Activated naive CD4-positive, alpha-beta T cell treated with anti-CD3 and anti-CD28 coated beads, Interleukin-2, amount 50 U/mL, for 24 hours (primary cell): Measurements from ENCODE around the gene PLBD2.

Experiments
- H3K27ac Mint-ChIP-seq: one replicate; pipeline ENCODE4 v1.8.0; 2021; ENCODE audit warnings: mild to moderate bottlenecking, mixed read lengths
- H3K27me3 Mint-ChIP-seq: one replicate; pipeline ENCODE4 v1.8.0; 2021; ENCODE audit warnings: mixed read lengths
- H3K36me3 Mint-ChIP-seq: one replicate; pipeline ENCODE4 v1.8.0; 2021; ENCODE audit warnings: mixed read lengths
- H3K4me1 Mint-ChIP-seq: one replicate; pipeline ENCODE4 v1.8.0; 2021; ENCODE audit warnings: mixed read lengths
- H3K4me3 Mint-ChIP-seq: one replicate; pipeline ENCODE4 v1.8.0; 2021; ENCODE audit warnings: mild to moderate bottlenecking, mixed read lengths
- H3K9me3 Mint-ChIP-seq: one replicate; pipeline ENCODE4 v1.8.0; 2021; ENCODE audit warnings: mixed read lengths

Gene PLBD2

GRCh38 chr12:113409462-113410124, 51.2 kb downstream of the PLBD2 start:
- no peaks in the 10 kb centered on the region for H3K36me3 Mint-ChIP-seq
- no peak overlapping the region for H3K27ac Mint-ChIP-seq
- no peaks in the 10 kb centered on the region for H3K4me1 Mint-ChIP-seq
- H3K4me3 Mint-ChIP-seq, result no peak overlapping the region
- H3K27me3 Mint-ChIP-seq, result no peaks in the 10 kb centered on the region
- H3K9me3 Mint-ChIP-seq, result no peaks in the 10 kb centered on the region

DNA sequence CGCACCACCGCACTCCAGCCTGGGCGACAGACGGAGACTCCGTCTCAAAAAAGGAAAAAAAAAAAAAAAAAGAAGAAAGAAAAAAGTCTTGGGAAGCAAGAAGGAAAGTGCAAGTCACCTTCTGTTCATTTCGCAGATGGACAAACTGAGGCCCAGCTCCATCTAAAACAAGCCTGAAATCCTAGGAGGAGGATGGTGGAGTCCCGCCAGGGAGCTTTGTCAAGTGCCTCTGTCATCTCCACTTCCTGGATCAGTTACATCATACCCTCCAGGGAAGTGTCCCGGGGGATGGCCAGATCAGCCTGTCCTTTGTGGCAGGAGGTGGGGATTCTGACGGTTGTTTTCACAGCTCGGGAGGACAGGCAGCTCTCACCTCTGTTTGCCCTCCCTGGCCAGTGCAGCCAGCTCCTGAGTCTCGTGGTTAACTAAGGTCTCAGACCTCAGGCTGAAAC, 55.1 kb downstream of the PLBD2 start:
- H3K27me3 Mint-ChIP-seq, result peaks cover 2% of the 10 kb centered on the region
- H3K4me1 Mint-ChIP-seq, result no peaks in the 10 kb centered on the region
- no peaks in the 10 kb centered on the region for H3K9me3 Mint-ChIP-seq
- H3K4me3 Mint-ChIP-seq, result no peak overlapping the region
- no peaks in the 10 kb centered on the region for H3K36me3 Mint-ChIP-seq
- H3K27ac Mint-ChIP-seq, result no peak overlapping the region

DNA sequence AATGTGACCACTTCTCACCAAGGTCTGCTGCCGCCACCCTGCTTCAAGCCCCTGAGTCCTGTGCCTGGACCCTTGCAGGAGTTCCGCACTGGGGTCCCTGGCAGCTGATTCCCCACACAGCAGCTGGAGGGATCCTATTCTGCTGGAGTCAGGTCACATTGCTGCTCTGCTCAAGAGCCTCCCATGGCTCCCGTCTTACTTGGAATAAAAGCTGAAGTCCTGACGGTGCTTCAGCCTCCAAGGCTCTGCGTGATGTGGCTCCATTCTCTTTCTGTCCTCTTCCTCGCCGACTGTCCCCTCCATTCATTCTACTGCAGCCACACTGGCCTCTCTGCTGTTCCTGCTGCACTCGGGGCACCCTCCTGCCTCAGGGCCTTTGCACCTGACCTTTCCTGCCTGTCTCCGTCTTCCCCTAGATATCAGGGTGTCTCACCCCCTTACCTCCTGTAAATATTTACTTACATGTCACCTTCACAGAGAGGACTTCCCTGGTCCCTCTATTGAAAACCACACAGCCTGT, 56.2 kb downstream of the PLBD2 start:
- Mint-ChIP-seq H3K9me3 (no peaks in the 10 kb centered on the region), H3K4me1 (no peaks in the 10 kb centered on the region), H3K36me3 (no peaks in the 10 kb centered on the region), H3K27ac (no peak overlapping the region), H3K4me3 (no peak overlapping the region), H3K27me3 (peaks cover 2% of the 10 kb centered on the region)

GRCh38 chr12:113416091-113416754, 57.8 kb downstream of the PLBD2 start:
- H3K36me3 Mint-ChIP-seq, result no peaks in the 10 kb centered on the region
- no peaks in the 10 kb centered on the region for H3K4me1 Mint-ChIP-seq
- no peak overlapping the region for H3K27ac Mint-ChIP-seq
- H3K9me3 Mint-ChIP-seq, result no peaks in the 10 kb centered on the region
- H3K4me3 Mint-ChIP-seq, result no peak overlapping the region
- peaks cover 2% of the 10 kb centered on the region for H3K27me3 Mint-ChIP-seq

GRCh38 chr12:113418213-113418879, 60.0 kb downstream of the PLBD2 start:
- H3K4me3 Mint-ChIP-seq, result no peak overlapping the region
- no peaks in the 10 kb centered on the region for H3K36me3 Mint-ChIP-seq
- no peaks in the 10 kb centered on the region for H3K9me3 Mint-ChIP-seq
- no peaks in the 10 kb centered on the region for H3K4me1 Mint-ChIP-seq
- H3K27me3 Mint-ChIP-seq, result peaks cover 2% of the 10 kb centered on the region
- no peak overlapping the region for H3K27ac Mint-ChIP-seq

DNA sequence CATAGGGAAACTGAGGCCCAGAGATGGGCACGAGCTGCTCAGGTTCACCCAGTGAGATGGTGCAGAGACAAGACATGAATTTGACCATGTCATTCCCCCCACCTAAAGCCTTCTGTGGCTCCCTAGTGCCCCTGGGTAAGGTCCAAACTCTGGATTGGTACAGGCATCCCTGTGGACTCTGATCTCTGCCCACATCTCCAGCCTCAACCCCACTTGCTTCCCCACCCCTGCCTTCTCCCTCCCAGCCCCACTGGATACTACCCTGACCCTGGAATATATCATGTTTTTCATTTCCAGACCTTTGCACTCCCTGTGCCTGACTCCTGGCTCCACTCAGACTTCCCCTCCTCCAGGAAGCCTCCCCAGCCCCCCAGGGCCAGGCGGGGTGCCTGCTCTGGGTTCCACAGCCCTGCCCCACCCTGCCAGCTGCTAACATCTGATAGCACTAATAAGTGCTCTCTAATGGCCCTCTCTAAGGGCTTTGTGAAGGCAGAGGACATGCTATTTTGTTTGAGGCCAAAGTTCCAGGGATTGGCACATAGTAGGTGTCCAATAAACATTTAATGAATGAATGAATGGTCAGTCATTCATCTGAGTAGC, 62.7 kb downstream of the PLBD2 start:
- H3K4me1 Mint-ChIP-seq, result no peaks in the 10 kb centered on the region

GRCh38 chr12:113422030-113422885, 63.9 kb downstream of the PLBD2 start, which contains the start of gene SDSL:
Gene SDSL, plus strand, starts transcription at chr12:113422380. Its CDS starts 5,603 bp downstream, at chr12:113427983.
- Mint-ChIP-seq H3K27ac (no peak within 1 kb of the TSS), H3K4me3 (no peak within 1 kb of the TSS), H3K27me3 (peaks cover 2% of the 10 kb centered on the region), H3K9me3 (no peaks in the 10 kb centered on the region), H3K36me3 (no peaks in the 10 kb centered on the region), H3K4me1 (no peaks in the 10 kb centered on the region)

More for the DNA sequence above, 62.7 kb downstream of the PLBD2 start:
- no peak overlapping the region for H3K4me3 Mint-ChIP-seq
- H3K9me3 Mint-ChIP-seq, result no peaks in the 10 kb centered on the region
- H3K27me3 Mint-ChIP-seq, result peaks cover 2% of the 10 kb centered on the region
- no peak overlapping the region for H3K27ac Mint-ChIP-seq
- H3K36me3 Mint-ChIP-seq, result no peaks in the 10 kb centered on the region

GRCh38 chr12:113422886-113423669, 64.7 kb downstream of the PLBD2 start:
- Mint-ChIP-seq H3K27ac (no peak overlapping the region), H3K4me1 (no peaks in the 10 kb centered on the region), H3K9me3 (no peaks in the 10 kb centered on the region), H3K27me3 (peaks cover 1% of the 10 kb centered on the region), H3K4me3 (no peak overlapping the region), H3K36me3 (no peaks in the 10 kb centered on the region)

GRCh38 chr12:113424456-113424855, 66.1 kb downstream of the PLBD2 start:
- Mint-ChIP-seq H3K4me1 (no peaks in the 10 kb centered on the region), H3K4me3 (no peak overlapping the region), H3K27ac (no peak overlapping the region), H3K36me3 (no peaks in the 10 kb centered on the region), H3K9me3 (no peaks in the 10 kb centered on the region), H3K27me3 (no peaks in the 10 kb centered on the region)

DNA sequence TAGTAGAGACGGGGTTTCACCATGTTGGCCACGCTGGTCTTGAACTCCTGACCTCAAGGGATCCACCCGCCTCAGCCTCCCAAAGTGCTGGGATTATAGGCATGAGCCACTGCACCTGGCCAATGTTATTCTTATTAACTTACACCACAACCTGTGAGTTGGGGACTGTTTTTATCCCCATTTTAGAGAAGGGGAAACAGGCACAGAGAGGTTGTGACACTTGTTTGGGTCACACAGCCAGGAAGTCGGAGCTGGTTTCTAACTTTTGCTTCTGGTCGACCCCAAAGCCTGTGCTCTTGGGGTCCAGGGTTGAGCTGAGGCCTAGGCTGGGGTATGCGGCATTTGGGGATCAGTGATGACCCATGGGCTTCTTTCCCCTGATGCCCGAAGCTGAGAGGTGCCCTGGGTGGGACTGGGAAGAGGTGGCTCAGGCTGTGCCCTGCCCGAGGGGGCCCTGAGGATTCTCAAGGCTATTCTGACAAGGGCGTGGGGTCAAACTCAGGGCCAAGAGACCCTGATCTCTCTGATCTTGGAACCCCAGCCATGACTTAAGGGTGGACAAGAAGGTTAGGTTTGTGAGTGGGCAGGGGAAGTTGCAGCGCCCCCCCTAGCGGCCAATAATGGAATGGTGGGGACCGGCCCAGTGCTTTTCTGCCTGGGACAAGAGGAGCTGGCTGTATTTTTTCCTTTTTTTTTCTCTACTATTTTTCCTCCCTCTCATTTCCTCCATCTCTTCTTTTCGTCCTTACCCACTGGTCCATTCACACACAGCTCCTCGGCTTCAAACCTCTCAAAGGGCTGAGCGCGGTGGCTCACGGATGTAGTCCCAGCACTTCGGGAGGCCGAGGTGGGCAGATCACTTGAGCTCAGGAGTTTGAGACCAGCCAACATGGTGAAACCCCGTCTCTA, 66.8 kb downstream of the PLBD2 start:
- Mint-ChIP-seq H3K4me1 (no peaks in the 10 kb centered on the region), H3K27me3 (no peaks in the 10 kb centered on the region), H3K36me3 (no peaks in the 10 kb centered on the region), H3K9me3 (no peaks in the 10 kb centered on the region), H3K4me3 (no peak overlapping the region), H3K27ac (no peak overlapping the region)

DNA sequence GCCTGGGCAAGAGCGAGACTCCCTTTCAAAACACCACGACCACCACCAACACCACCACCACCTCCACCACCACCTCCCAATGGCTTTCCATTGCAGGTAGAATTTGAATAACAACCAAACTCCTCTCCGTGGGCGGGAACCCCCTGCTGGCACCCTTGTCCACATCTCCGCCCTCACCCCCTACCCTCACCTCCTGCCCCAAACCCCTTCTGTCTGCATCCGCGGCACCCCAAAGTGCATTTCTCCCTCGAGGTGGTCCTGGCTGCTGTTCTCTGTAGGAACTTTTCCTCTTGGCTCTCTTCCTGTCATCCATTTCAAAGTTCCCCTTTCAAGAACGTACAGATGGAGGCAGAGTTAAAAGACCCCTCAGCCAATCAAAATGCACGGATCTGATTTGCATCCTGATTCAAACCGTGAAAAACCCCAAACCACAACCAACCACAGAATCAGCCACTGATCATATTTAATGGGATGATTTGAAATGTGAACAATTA, 67.6 kb downstream of the PLBD2 start:
- Mint-ChIP-seq H3K4me1 (no peaks in the 10 kb centered on the region), H3K36me3 (no peaks in the 10 kb centered on the region), H3K27ac (no peak overlapping the region), H3K9me3 (no peaks in the 10 kb centered on the region), H3K27me3 (no peaks in the 10 kb centered on the region), H3K4me3 (no peak overlapping the region)

DNA sequence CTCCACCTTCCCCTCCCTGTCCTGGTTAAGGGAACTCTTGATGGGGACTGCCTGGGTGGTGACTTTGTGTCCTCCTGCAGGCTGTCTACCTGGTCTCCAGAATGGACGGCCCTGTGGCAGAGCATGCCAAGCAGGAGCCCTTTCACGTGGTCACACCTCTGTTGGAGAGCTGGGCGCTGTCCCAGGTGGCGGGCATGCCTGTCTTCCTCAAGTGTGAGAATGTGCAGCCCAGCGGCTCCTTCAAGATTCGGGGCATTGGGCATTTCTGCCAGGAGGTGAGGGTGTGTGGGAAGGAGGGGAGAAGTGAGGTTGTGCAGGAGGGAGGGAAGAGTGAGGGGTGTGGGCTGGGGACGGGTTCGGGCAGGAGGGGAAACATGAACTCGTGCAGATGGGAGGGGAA, 69.5 kb downstream of the PLBD2 start:
- H3K4me1 Mint-ChIP-seq, result no peaks in the 10 kb centered on the region
- H3K27me3 Mint-ChIP-seq, result no peaks in the 10 kb centered on the region
- H3K27ac Mint-ChIP-seq, result no peak overlapping the region
- no peaks in the 10 kb centered on the region for H3K9me3 Mint-ChIP-seq
- no peaks in the 10 kb centered on the region for H3K36me3 Mint-ChIP-seq
- no peak overlapping the region for H3K4me3 Mint-ChIP-seq

DNA sequence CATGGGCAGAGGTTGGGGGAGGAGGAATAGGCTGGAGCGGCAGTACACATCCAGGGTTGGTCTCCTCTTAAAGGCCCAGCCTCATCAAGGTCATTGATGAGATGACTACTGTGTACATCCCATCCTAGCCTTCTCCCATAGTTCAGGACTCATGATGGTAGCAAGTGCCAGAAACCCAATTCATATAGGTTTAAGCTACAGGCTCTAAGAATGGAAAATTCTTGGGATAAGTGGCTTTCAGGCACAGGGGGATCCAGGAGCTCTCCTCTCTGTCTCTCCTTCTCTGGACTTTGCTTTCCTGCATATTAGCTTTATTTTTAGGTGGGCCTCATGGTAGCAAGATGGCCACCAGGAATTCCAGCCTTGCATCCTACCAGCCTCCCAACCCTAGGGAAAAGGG, 70.1 kb downstream of the PLBD2 start:
- no peaks in the 10 kb centered on the region for H3K36me3 Mint-ChIP-seq
- no peak overlapping the region for H3K27ac Mint-ChIP-seq
- no peaks in the 10 kb centered on the region for H3K4me1 Mint-ChIP-seq
- no peak overlapping the region for H3K4me3 Mint-ChIP-seq
- H3K27me3 Mint-ChIP-seq, result no peaks in the 10 kb centered on the region
- H3K9me3 Mint-ChIP-seq, result no peaks in the 10 kb centered on the region
